Measurements from ENCODE around the gene LMNTD2. TPM values are rescaled to one million over a fixed set of nuclear protein-coding genes. Genes with fewer than 3 reads are reported as not detected.
A peak's percentile ranks its signal among the peaks of the same experiment; 100 is the strongest.

LMNTD2 gene
- total and polyA plus RNA-seq, 2 of the 13 experiments (the other 11 are each of a cell fraction or from before 2014, with no cell fraction given) = 1.1 to 3.1 TPM

GRCh38 chr11:579830-580601, 19.5 kb upstream of the LMNTD2 start (continued):
- TF ChIP-seq CEBPB (IDR thresholded peaks at IDR 0.05; ENCODE audit: borderline replicate concordance, low read depth, low read length) (peak; percentile 22; the same call in 1 of the 2 replicates), ZNF569 (CRISPR knock-in tag; IDR thresholded peaks at IDR 0.05; ENCODE audit: borderline replicate concordance) (no peak), MAF1 (CRISPR knock-in tag; IDR thresholded peaks at IDR 0.05; ENCODE audit: borderline replicate concordance) (no peak), MEF2D (CRISPR knock-in tag; IDR thresholded peaks at IDR 0.05) (no peak), ZNF232 (CRISPR knock-in tag; IDR thresholded peaks at IDR 0.05; ENCODE audit: borderline replicate concordance) (0 out of 2 replicates have a peak, but pooled peaks have one; percentile 75), CENPT (CRISPR knock-in tag; IDR thresholded peaks at IDR 0.05; ENCODE audit: low read depth) (0 out of 2 replicates have a peak, but pooled peaks have one; percentile 48), ZFP36L1 (CRISPR knock-in tag; IDR thresholded peaks at IDR 0.05) (0 out of 2 replicates have a peak, but pooled peaks have one; percentile 24), SRSF1 (optimal IDR thresholded peaks at IDR 0.05; ENCODE audit: low read depth, low read length) (no peak), ZNF644 (CRISPR knock-in tag; IDR thresholded peaks at IDR 0.05; ENCODE audit: low read depth) (no peak), HHEX (CRISPR knock-in tag; IDR thresholded peaks at IDR 0.05) (no peak), ZNF12 (CRISPR knock-in tag; IDR thresholded peaks at IDR 0.05) (no peak)

GRCh38 chr11:578276-579035, 17.9 kb upstream of the LMNTD2 start:
- 44% methylated on average over 17 of the region's 21 CpGs for WGBS (ENCODE audit: low lambda C conversion rate)
- no peak overlapping the region for H2AFZ ChIP-seq (ENCODE audit: low read length)
- H3K9ac ChIP-seq (ENCODE audit: insufficient read depth, low read depth, low read length) = peak overlapping the region; percentile 100; the same call in 1 of the 2 replicates
- no TSS peak for BruUV-seq (replicated peaks)
- ChIA-PET CTCF (ENCODE audit: low intra/inter-chr PET ratio, low total read pairs) (no interaction called here), POLR2A (interaction anchor here (1.3 to 1.6 kb wide), 4 partner anchors 9 to 18 kb away, joined by 3 to 15 read pairs (median 6); partner anchors contain the start of gene LMNTD2)
- ATAC-seq = no peak
- intact Hi-C loops (cut with micrococcal nuclease; ENCODE audit: unreplicated experiment) = no loop called here
- H4K20me1 ChIP-seq (ENCODE audit: insufficient read depth, low read length) = peaks cover 43% of the 10 kb centered on the region
- H3K36me3 ChIP-seq (replicated peaks in 1 of 2; ENCODE audit: control insufficient read depth in 1 of 2, insufficient read depth in 2 of 2, low read length in 2 of 2) = peaks cover 8 to 18% of the 10 kb centered on the region in 2 experiments; a peak in 4 of 5 replicates
- H3K27me3 ChIP-seq (ENCODE audit: control insufficient read depth in 1 of 2, insufficient read depth in 2 of 2, low read length in 2 of 2) = no peaks in the 10 kb centered on the region; a peak in 1 of 5 replicates
- H3K79me2 ChIP-seq (ENCODE audit: insufficient read depth, low read length) = peaks cover 58% of the 10 kb centered on the region
- peak; percentile 56 for FAIRE-seq
- H3K4me1 ChIP-seq (ENCODE audit: insufficient read depth, low read length) = peaks cover 48% of the 10 kb centered on the region
- DNase-seq (ENCODE audit: low spot score) = no peak
- in situ Hi-C loops (cut with HindIII; ENCODE audit: extremely low pct_ligation_motif_present, low pct_unique_long_range_greater_than_20kb) = no loop called here
- H3K4me2 ChIP-seq (ENCODE audit: low read depth, low read length) = peak overlapping the region; percentile 94
- peak overlapping the region; percentile 80 for H3K27ac ChIP-seq (ENCODE audit: extremely low read length, insufficient read depth, low read length)
- H3K9me3 ChIP-seq (ENCODE audit: low read length) = no peaks in the 10 kb centered on the region
- H3K4me3 ChIP-seq (replicated peaks in 1 of 3; ENCODE audit: insufficient read depth in 1 of 3, low read depth in 2 of 3, low read length in 3 of 3) = peak overlapping the region; percentile 78 to 100 (median 92)
- TF ChIP-seq ZNF430 (CRISPR knock-in tag; IDR thresholded peaks at IDR 0.05) (no peak), YEATS2 (CRISPR knock-in tag; IDR thresholded peaks at IDR 0.05; ENCODE audit: borderline replicate concordance) (no peak), YY1 (IDR thresholded peaks at IDR 0.05; ENCODE audit: insufficient read depth, insufficient replicate concordance, low read depth, low read length) (no peak), KDM5A (IDR thresholded peaks at IDR 0.05; ENCODE audit: borderline replicate concordance, low read length) (no peak), CCAR2 (optimal IDR thresholded peaks at IDR 0.05; ENCODE audit: low read depth, low read length) (no peak), ZNF790 (CRISPR knock-in tag; IDR thresholded peaks at IDR 0.05; ENCODE audit: borderline replicate concordance) (no peak), MAFK (conservative IDR thresholded peaks at IDR 0.05 in 1 of 2, IDR thresholded peaks at IDR 0.05 in 1 of 2; ENCODE audit: low read length in 2 of 2) (no peak), NR2F6 (IDR thresholded peaks at IDR 0.05) (no peak), NR2F6 (CRISPR knock-in tag; IDR thresholded peaks at IDR 0.05) (0 out of 2 replicates have a peak, but pooled peaks have one; percentile 5), ZNF501 (CRISPR knock-in tag; IDR thresholded peaks at IDR 0.05) (no peak), ZMYM2 (CRISPR knock-in tag; IDR thresholded peaks at IDR 0.05) (peak; percentile 38; the same call in 1 of the 2 replicates), CREM (IDR thresholded peaks at IDR 0.05) (no peak), CREM (CRISPR knock-in tag; IDR thresholded peaks at IDR 0.05) (no peak), ZNF841 (CRISPR knock-in tag; IDR thresholded peaks at IDR 0.05; ENCODE audit: borderline replicate concordance) (no peak)

Measured in HepG2 (cell line).